Measurements from ENCODE around the gene TMEM235.

GRCh38 chr17:78272914-78273258 lies 41.5 kb downstream of the TMEM235 start:
- TF ChIP-seq CTCF (IDR thresholded peaks at IDR 0.05) (no peak), POLR2A (IDR thresholded peaks at IDR 0.05) (no peak)
